HG03439 (cell line): ENCODE measurements around the gene ACP2.

Experiments used
- ATAC-seq: cut with Tn5 transposase; IDR thresholded peaks from one replicate; pipeline ENCODE4 v1.9.1; 2021; ENCODE audit warnings: mild to moderate bottlenecking, moderate library complexity; ENCODE audit not compliant: unreplicated experiment

ACP2 gene, protein sequence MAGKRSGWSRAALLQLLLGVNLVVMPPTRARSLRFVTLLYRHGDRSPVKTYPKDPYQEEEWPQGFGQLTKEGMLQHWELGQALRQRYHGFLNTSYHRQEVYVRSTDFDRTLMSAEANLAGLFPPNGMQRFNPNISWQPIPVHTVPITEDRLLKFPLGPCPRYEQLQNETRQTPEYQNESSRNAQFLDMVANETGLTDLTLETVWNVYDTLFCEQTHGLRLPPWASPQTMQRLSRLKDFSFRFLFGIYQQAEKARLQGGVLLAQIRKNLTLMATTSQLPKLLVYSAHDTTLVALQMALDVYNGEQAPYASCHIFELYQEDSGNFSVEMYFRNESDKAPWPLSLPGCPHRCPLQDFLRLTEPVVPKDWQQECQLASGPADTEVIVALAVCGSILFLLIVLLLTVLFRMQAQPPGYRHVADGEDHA

DNA sequence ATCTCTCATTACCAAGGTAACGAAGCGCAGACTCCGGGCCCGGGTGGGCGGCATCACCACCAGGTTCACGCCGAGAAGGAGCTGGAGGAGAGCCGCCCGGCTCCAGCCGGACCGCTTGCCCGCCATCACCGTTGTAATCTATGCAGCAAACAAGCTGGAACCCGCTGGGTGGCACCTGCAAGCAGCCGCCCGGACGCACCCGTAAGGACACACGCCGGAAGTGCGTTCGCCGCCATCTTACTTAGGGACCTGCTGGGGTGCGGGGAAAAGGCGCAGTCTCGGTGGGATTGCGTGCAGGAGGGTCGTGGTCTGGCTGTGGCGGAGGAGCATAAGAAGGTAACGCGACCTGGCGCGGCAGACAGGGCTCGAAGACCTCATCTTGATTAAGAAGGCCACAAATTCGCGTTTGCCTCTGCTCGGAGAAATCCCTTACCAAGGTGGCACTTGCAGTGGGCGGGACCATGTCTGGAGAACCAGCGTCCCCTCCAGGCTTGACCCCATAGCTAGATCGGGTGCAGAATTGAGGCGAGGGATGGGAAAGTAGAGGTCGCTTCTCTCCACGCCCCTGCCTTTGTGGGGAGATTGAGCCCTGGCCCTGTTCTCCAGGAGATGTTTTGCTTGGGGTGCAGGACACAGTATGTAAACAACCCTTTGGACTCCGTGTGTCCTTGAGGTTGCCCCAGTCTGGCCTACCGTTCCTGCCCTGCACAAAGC lies at the start of gene ACP2:
Gene ACP2, minus strand, starts transcription at position 151 of the 714 bp plus-strand sequence. Its CDS starts 25 bp downstream, at position 126.
- peak; percentile 84 for ATAC-seq

DNA sequence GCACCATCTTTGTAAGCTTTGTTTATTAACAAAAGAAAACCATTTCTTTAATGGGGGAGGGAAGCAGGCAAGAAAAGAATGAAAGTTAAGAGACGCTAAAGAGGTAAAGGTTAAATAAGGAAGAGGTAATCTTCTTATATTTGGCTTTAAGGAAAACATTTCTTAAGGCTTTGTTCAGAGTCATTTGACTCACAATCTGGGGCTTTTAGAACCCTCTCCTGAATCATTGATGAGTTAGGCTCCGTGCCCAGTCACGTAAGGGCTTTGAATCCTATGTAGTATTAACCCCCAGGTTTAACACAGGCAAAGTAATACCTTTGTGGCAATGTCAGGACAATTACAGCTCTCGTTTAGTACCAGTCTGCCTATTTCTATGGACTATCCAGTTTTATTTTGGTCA lies 47.4 kb upstream of the ACP2 start:
- no peak for ATAC-seq

DNA sequence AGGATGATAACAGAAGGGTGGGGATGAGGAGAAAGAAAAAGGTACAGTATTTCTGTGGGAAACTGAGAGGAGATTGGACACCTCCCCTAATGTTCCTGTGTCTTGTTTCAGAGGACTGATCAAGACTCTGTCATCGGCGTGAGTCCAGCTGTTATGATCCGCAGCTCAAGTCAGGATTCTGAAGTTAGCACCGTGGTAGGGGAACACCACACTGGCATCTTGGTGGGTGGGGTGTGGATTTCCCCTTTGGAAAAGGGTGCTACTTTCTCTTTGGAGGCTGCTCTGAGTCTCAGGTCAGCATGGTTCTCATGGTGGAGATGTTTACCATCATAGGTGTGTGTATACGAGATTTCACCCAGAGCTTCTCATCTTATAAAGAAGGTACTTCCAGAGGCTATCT lies 46.8 kb upstream of the ACP2 start:
- ATAC-seq, result no peak

DNA sequence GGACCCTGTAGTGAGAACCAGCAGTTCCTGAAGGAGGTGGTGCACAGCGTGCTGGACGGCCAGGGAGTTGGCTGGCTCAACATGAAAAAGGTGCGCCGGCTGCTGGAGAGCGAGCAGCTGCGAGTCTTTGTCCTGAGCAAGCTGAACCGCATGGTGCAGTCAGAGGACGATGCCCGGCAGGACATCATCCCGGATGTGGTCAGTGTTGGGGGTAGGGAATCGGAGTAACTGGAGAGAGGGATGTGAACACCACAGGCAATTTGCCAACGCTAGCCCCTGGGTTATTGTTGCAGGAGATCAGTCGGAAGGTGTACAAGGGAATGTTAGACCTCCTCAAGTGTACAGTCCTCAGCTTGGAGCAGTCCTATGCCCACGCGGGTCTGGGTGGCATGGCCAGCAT lies 41.2 kb upstream of the ACP2 start:
- ATAC-seq, result no peak

DNA sequence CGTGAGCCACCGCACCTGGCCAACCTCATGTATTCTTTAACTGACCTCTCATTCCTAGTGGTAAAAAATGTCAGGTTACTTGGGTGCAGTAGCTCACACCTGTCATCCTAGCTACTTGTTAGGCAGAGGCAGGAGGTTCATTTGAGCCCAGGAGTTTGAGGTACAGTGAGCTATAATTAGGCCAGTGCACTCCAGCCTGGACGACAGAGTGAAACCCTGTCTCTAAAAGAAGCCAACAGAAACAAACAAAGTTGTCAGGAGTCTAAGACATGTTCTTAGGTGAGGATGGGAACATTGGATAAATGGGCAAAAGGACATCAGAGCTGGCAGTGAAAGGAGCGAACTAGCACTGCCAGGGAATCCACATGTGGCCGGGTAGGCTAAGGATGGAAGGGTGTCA lies 39.5 kb upstream of the ACP2 start:
- no peak for ATAC-seq

DNA sequence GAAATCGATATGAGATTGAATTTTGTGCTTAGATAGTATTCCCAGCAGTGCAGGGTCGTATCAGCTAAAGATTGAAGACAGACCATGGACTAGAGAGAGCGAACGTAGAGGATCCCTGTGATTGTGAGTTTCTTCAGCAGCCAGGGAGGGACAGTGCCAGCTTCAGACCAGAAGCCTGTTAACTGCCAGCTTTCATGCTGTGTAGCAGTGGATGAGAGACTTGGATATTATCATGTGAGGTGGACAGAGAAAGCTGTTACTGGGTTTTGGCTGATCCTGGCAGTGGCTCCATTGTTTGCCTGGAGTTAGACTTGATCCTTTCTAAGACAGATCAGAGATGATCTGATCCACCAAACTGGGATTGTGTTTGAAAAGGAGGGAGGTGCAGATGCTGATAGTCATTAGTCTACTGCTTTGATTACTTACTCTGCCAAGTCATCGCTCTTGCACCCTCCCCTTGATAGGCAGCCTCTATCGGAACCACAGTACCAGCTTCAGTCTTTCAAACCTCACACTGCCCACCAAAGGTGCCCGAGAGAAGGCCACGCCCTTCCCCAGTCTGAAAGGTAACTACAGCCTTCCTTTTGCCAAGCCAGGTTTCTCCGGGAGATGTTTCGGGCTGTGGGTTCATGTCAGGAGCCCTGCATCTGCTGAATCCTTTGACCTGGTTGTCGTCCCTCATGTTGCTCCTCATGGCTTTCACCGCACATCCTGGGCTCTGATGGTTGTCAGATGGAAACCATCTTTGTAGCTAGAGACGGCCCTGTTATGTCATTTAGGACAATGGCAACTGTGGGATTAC lies 37.6 kb upstream of the ACP2 start:
- ATAC-seq, result no peak

DNA sequence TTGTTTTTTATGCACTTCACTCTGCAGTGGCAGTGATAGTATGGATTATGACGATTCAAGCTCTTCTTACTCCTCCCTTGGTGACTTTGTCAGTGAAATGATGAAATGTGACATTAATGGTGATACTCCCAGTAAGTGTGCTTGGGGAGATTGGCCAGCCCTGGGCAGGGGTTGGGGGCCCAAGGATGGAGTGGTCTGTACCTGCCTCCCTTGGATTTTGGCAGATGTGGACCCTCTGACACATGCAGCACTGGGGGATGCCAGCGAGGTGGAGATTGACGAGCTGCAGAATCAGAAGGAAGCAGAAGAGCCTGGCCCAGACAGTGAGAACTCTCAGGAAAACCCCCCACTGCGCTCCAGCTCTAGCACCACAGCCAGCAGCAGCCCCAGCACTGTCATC lies 35.5 kb upstream of the ACP2 start:
- ATAC-seq, result no peak

DNA sequence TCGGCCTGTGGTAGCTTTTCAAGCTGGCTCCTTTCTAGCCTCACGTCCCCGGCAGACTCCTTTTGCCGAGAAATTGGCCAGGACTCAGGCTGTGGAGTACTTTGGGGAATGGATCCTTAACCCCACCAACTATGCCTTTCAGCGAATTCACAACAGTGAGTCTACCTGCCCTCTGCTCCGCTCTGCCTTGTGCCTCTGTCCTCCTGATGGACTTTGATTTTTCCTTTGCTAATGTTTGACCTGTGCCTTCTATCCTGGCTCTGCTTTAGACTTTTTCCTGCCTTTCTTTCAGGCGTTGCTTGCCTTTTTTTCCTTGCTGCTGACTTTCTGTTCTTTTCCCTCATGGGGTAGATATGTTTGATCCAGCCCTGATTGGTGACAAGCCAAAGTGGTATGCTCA lies 33.8 kb upstream of the ACP2 start:
- ATAC-seq, result no peak

DNA sequence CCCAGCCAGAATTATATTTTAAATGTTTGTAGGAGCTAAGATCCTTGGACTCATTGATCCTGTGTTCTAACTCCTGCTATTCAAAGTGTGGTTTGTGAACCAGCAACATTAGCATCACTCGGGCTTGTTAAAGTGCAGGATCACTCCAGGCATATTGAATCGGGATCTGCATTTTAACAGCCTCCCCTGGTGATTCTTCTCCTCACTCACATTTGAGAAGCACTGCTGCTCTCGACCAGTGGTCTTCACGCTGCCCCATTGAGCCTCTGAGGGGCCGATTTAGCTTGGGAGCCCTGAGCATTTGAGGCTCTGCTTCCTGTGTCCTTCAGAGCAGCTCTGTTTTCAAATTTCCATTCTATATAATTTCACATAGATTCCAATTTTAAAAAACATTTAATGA lies 32.2 kb upstream of the ACP2 start:
- ATAC-seq, result no peak

DNA sequence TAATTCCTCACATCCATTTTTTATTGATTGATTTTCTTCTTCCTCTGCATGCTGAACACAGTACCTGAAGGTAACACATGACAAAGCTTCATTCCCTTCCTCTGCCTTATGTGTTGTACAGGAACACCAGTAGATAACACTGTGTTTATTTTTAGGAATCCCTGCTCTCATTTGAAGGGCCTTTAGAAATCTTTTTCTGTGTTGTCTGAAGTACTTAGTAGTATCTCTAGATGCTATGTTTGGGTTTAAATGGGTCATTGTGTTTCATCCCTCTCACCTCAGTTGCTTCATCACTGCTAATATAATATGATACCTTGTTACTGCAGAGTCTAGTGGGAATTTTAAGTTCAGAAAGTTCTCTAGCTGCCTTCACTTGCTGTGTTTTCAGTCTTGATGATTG lies 31.5 kb upstream of the ACP2 start:
- no peak for ATAC-seq

DNA sequence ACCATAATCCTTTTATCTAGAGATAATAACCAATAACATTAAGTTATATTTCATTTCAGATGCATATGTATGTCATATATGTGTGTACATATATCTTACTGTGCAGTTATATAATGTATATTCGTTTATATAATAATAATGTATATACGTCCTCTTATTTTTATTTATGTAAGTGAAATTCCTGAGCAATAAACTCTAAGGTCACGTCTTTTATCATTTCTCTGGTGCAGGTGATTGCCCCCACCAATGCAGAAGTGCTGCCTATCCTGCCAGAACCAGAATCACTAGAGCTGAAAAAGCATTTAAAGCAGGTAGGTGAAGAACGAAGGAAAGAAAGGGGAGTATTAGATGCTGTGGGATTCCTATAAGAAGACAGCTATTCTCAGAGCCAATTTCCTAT lies 30.2 kb upstream of the ACP2 start:
- no peak for ATAC-seq

DNA sequence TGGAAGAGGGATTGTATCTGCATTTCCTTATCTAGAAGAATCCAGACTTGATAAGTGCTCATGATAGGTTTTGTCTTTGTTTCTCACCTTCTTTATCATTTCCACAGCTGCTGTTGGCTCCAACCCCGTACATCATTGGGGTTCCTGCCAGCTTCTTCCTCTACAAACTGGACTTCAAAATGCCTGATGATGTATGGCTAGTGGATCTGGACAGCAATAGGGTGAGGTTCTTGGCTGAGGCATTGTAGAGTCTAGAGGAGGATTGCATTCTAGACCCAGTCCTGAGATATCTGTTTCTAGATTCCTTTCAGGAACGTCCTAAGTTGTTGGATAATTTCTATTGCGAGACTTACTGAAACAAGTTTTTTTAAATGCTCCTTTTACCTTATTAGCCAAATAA lies 29.4 kb upstream of the ACP2 start:
- ATAC-seq, result no peak

DNA sequence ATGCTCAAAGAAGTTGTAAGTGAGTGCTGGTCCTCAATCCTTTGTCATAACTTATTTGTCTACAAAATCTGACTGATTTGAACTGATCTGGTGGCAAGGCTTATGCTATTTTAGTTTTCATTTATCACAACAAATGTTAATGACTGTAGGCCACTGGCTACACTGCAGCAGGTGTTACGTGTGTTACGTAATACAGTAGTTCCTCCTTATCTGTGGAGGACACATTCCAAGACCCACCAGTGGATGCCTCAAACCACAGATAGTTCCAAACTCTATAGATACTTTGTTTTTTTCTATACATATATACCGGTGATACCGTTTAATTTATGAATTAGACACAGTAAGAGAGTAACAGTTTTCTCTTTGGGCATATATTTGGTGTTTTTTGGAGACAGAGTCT lies 28.3 kb upstream of the ACP2 start:
- ATAC-seq, result no peak

DNA sequence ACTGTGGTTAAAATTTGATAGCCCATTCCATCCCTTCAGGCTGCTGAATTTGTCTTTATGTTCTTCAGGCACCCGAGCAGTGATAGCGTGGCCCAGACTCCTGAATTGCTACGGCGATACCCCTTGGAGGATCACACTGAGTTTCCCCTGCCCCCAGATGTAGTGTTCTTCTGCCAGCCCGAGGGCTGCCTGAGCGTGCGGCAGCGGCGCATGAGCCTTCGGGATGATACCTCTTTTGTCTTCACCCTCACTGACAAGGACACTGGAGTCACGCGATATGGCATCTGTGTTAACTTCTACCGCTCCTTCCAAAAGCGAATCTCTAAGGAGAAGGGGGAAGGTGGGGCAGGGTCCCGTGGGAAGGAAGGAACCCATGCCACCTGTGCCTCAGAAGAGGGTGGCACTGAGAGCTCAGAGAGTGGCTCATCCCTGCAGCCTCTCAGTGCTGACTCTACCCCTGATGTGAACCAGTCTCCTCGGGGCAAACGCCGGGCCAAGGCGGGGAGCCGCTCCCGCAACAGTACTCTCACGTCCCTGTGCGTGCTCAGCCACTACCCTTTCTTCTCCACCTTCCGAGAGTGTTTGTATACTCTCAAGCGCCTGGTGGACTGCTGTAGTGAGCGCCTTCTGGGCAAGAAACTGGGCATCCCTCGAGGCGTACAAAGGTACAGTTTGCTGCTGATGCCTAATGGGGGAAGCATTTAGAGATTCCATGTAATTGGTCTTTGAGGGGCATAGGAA lies 26.1 kb upstream of the ACP2 start:
- ATAC-seq, result no peak

DNA sequence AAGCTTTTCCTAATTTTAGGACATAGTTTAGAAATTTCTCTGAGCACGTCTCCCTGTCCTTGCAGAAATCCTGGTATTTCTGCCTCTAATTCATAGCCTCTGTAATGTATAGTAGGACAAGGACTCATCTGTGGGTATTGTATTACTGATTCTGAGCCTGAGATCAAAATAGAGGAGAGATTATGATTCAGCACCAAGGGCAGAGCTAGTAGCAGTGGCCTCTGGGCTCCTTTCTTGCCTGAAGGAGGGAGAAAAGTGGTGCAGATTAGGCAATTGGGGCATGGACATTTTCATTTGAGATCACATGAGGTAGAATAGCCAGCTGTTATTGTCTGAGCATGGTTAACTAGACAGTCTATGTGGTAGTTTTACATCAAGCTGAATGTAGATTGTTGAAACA lies 24.1 kb upstream of the ACP2 start:
- no peak for ATAC-seq

DNA sequence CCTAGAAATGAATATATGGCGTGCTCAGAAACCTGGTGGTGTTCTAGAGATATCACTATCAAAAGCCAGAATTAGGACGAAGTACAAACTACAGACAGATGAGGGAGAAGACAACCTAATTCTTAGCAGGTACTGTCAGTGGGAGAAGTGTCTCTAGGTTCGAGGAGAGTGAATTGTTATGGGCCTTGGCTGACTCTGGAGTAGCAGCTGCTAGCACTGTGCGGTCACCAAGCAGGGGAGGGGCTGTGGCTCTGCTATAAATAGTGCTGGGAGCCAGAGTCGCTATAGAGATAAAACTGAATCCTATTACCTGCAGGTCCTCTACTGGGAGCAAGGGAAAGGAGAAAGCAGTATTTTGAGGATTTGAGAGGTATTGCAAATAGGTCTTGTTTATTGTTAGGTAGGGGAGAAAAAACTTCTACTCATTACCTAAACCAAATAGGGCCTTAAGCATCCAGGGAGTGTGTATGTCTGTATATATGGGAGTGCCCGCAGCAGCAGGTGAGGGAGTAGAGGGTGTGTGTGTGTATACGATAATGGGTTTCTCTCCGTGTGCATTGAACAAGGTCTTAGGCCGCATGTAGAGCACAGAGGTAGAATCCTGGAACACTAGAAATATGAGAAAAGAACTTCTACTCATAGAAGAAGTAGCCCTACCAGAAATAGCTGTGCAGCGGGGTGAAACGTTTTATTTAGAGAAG lies 23.5 kb upstream of the ACP2 start:
- no peak for ATAC-seq

DNA sequence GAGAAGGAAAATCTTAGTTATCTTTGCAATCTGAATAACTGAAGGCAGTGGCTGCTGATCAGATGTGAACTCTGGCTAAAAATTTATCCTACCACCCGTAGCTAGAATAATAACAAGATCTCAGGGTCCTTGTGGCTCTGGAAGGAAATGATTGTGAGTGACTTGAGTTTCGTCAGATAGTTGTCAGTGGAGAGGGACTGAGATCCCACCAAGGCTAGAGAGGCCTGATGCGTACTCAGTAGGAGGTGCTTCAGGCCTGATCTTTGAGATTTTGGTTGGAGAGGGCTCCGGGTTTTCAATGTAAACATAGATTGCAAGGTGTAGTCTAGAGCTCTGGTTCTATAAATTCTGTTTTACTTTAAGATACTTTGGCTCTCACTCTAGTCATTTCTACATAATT lies 22.7 kb upstream of the ACP2 start:
- ATAC-seq, result no peak

DNA sequence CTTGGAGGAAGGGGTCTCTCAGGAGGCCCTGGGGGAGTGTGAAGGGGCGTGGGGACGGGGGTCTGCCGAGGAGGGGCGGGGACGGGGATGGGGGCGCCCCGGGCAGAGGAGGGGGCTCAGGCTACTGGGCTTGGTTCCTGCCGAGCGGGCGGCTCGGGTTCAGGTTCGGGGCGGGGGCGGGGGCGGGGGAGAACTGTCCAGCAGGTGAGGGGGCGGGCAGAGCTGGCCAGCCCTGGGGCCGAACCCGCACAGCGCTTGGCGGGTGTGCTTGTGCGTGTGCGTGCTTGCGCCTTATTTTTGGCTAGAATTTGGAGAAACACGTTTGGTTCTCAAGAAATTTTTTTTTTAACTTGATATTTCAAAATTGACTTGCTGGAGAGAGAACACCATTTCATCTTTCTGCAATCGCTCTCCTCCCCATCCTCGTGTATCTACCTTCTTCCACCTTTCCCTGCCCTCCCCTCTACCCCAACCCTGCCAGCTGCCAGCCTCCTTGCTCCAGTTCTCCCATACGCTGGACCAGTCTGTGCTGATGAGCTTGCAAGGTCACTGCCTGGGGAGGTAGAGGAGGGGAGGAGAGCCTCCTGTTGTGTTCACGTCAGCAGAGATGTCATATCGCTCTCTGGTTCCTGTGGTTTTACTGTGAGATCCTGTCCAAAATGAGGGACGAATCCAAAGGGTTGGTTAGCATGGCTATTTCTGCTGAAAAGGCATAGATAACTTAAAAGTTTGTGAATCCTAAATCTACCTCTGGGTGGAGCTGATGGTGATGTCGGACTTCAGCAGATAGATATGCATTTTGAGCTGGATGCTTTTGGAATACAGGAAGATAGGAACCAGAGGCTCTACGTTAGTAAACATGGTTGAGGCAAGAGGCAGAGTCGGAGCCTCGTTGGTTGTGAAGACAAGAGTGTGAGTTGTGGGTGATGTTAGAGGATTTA lies 22.0 kb upstream of the ACP2 start:
- no peak for ATAC-seq

DNA sequence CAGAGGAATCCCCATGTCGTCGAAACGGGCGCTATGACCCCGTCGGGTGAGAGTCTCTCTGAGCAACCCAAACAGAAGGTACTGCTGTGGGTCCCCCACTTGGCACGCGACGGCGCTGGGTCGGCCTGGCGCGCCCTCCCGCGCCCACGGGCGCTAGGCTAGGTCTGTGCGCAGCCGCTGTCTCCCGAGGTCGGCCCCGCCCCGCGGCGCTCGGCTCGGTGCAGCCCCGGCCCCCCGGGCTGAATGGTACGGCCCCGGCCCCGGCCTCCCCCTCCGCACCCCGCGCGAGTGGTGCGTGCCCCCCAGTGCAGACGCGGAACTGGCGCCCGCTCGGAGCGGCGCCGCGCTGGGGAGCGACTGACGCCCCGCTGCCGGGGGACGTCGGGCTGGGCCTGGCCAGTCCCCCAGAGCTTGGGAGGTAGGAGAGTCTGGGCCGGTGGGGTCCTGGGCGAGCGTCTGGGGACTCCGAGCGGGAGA lies 21.3 kb upstream of the ACP2 start, which contains the start of gene MADD:
Gene MADD, plus strand, starts transcription at position 305 of the 477 bp plus-strand sequence.
- ATAC-seq, result peak; percentile 78
